OCI-M2 (cell line): ENCODE measurements around the gene ATP5ME.
"Not testable (repeated sequence)": the region's sequence is repeated elsewhere in the genome, so short reads cannot be mapped to it uniquely, and the experiment has no call there.

Experiments
- DNase-seq: peaks from one replicate; lab custom pipeline; 2025; ENCODE audit not compliant: unreplicated experiment; lab: John Stamatoyannopoulos, UW

Gene ATP5ME, protein sequence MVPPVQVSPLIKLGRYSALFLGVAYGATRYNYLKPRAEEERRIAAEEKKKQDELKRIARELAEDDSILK

DNA sequence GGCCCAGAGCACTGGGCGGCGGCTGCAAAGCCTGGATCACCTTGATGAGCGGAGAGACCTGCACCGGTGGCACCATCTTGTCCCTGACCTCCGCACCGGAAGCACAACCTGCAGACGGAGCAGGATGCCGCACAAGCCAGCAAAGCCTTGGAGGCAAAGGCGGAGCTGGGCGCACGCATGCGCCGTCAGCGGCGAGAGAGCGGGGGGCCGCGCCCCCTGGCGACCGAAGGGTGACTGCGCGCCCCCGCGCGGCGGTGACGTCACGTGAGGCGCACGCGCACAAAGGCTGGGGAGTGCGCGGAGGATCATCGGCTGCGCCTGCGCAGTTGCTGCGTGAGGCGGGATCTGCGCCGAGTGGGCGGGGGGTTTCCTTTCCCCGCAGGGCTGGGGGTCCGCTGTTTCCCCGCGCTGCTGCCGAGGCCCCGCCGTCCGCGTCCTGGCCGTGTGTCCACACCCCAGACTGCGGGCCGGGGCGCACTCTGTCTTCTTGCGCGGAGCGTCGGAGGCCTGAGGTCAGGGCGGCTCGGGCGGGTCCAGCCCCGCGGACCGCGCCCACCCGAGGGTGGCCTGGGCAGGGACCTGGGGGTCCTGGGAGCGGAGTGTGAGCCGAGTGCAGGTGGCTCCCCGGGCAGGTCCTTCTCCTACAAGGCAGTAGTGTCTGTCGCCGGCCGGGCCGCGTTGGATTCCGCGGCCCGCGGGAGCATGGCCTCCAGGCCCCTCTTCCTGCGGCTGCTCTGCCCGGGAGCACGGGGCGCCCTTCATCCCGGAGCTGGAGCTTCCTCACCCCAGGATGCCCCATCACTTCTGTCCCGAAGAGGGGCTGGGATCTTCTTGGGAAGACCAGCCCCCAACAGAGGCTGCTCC, at the start of gene ATP5ME, which contains the start of gene MYL5:
Gene ATP5ME, minus strand, starts transcription at position 105 of the 864 bp plus-strand sequence. Its CDS starts 29 bp downstream, at position 76.
Gene MYL5, plus strand, starts transcription at position 371 of the 864 bp plus-strand sequence. CDS start 3,485 bp downstream, outside the sequence.
- DNase-seq, result peak; percentile 31

DNA sequence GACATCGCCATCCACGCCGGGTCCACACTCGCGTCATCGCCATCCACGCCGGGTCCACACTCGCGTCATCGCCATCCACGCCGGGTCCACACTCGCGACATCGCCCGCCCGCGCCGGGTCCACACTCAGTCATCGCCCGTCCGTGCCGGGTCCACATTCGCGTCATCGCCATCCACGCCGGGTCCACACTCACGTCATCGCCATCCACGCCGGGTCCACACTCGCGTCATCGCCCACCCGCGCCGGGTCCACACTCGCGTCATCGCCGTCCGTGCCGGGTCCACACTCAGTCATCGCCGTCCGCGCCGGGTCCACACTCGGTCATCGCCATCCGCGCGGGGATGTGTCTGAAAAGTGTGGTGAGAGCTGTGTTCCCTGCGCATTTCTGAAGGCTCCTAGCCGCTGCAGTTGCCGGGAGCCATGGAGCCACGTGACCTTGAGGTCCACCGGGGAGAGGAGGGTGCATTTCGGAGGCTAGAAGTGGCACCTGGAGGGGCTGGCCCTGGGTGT, 48.8 kb upstream of the ATP5ME start:
- DNase-seq, result no peak

DNA sequence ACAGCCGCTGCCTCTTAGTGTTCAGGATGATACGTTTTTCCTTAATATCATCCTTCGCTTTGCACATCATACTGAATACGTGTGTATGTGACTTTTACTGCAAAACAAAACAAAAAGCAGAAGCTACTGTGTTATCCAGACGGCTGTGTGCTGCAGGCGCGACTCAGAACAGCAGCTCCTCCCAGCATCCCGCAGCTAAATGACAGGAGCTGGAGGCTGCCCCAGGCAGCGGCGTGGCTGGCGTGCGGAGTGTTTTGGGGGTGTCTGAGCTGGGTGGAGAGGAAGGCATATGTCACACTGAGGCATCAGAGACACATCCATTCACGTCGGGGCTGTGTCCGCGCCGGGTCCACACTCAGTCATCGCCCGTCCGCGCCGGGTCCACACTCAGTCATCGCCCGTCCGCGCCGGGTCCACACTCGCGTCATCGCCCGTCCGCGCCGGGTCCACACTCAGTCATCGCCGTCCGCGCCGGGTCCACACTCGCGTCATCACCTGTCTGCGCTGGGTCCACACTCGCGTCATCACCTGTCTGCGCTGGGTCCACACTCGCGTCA, 48.2 kb upstream of the ATP5ME start:
- DNase-seq, result no peak

DNA sequence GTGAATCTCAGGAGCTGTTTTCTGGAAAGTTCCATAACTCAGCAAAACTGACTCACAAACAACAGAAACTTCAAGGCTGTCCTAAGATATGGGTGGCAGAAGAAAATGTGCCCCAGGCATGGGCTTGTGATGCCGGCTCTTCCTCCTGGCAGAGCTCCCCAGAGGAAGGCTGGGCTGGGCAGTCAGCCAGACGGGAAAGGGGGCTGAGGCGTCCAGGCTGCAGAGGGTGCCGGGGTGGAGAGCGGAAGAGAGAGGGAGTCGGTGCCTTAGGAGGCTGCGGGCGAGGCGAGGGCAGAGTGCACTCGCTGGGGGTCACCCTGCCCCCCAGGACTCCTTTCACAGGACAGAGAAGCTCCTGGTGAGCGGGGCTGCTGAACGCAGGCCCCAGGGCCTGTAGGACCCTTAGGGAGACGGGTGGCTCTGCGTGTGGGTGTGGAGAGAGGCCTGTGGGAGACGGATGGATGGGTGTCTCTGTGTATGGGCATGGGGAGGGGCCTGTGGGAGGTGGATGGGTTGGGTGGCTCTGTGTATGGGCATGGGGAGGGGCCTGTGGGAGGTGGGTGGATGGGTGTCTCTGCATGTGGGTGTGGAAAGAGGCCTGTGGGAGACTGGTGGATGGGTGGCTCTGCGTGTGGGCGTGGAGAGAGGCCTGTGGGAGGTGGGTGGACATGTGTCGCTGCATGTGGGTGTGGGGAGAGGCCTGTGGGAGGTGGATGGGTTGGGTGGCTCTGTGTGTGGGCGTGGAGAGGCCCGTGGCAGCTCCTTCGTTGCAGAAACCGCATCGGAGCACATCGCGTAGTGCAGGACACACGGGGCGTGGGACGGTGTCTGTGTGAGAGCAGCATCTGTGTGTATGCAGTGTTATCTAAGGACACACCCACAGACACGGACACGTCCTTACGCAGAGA, 47.4 kb upstream of the ATP5ME start:
- DNase-seq, result no peak

DNA sequence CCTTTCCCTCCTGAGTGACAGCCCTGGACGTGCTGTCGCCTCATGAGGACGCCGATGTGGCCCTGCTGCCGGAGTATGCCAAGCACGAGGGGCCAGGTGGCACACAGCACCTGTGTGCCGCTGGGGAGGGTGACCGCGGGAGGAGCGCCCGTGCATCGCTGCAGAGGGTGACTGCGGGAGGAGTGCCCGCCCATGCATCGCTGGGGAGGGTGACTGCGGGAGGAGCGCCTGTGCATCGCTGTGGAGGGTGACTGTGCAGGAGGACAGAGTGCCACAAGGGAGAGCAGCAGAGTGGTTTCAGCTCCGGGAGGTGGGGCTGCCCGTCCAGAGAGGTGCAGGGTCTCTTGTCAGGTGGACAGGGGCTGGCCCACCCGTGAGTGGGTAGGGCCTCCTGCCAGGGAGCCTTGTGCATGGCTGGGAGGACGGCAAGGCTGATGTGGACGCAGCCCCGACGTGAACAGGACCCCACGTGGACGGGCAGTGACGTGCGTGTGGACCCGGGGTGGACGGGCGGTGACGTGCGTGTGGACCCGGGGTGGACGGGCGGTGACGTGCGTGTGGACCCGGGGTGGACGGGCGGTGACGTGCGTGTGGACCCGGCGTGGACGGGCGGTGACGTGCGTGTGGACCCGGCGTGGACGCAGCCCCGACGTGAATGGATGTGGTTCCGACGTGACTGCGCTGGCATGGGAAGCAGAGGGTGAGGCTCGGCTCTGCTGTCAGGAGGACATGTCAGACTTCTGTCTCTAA, 46.2 kb upstream of the ATP5ME start:
- DNase-seq, result no peak

DNA sequence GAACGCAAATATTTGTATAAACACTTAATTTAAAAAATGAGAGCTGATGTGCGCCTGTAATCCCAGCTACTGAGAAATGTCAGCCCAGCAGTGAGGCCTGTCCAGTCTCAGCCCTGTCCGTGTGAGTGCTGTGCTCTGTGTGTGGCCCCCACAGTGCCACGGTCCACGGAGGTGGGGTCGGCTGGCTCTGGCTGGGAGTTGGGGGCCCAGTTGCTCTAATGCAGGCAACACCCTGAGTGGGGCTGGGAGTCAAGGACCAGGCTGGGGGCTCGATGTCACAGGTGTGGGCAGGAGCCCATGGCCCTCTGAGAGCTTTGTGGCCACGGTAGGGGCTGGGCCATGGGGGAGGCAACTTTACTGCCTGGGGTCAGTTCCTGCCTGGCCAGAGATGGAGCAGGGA, 44.4 kb upstream of the ATP5ME start:
- no peak for DNase-seq

DNA sequence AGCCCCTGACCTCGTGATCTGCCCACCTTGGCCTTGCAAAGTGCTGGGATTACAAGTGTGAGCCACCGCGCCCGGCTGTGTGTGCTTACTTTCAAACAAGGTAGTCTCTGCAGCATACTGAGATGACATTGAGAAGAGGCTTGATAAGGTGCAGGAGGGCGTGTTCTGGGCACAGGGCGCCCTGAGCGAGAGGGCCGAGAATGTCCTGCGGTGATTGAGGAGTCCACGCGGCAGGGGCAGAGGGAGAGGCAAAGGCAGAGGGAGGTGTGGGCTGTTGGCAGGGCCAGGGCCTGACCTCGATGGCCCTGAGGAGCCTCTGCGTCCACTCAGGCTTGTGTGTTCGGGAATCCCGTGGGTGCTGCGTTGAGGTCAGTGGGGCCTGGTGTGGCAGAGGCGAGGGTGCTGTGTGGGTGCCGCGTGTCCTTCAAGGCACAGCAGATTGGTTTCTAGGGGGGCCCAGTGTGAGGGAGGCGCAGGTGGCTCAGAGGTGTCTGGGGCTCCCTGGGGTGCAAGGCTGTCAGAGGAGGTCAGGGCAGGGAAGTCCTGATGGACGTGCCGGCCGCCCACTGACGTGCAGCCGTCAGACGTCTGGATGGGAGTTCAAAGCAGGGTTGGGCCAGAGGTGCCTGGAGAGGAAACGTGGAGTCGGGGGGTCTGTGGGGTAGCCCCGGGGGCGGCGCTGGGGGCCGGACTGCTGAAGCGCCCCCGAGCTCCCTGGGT, 43.7 kb upstream of the ATP5ME start:
- no peak for DNase-seq

DNA sequence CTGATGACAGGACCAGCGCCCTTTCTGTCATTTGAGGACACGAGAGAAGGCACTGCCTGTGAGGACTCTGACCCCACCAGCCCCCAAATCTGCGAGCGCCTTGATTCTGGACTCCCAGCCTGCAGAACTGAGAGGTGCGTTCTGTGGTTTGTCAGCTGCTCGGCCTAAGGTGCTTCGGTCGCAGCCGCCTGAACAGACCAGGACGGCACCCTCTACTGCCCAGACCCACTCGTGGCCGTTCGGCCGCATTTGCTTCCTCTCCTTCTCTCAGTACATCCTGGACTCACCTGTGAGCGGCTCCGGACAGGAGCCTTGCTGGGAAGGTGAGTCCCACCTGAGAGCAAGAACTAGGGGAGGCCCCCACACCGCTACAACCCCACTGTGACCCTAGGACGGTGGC, 40.0 kb upstream of the ATP5ME start:
- DNase-seq, result no peak

DNA sequence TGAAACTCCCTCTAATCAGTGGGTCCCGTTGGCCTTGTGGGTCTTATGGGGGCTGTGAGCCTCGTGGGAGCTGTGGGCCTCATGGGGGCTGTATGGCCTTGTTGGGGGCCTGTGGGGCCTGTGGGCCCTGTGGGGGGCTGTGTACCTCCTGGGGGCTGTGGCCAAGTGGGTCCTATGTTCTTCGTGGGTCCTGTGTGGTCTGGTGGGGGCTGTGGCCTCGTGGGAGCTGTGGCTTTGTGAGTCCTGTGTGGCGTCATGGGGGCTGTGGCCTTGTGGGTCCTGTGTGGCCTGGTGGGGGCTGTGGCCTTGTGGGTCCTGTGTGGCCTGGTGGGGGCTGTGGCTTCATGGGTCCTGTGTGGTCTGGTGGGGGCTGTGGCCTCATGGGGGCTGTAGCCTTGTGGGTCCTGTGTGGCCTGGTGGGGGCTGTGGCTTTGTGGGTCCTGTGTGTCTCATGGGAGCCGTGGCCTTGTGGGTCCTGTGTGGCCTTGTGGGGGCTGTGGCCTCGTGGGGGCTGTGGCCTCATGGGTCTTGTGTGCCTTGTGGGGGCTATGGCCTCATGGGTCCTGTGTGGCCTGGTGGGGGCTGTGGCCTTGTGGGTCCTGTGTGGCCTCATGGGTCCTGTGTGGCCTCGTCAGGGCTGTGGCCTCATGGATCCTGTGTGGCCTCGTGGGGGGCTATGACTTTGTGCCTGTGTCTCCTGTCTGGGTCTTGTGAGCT, 39.0 kb upstream of the ATP5ME start:
- DNase-seq, result no peak

DNA sequence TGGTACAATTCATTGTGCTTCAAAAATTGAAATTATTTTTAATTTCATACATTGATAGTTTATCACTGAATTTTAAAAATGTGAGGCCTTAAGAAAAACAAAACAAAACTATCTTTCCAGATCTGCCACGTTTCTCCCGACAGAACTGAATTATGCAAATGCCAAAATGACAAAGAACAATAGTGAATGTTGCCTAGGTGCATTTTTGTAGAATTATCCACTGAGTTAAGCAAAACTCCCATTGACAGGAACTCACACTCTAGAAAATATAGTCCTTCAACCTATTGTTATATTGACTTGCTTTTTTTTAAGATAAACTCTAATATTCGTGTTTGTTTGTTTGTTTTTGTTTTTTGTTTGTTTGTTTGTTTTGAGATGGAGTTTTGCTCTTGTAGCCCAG, 38.0 kb upstream of the ATP5ME start:
- no peak for DNase-seq

DNA sequence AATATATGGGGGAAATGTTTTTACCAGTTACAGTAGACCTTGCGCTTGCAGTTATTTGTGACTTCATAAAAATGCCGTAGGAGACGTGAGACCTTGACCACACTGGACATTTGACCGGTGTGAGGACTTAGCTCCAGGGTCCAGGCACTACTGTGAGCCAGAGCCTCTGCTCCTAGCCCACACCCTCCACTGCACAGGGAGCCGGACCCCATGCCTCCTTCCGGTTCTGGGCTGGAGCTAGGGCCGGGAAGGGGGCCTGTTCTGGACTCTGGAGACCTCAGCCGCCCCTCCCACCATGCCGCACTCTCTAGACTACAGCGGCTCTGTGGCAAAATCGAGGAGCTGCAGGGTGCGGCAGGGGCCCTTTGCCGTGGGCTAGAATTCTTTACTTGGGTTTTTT, 36.8 kb upstream of the ATP5ME start:
- no peak for DNase-seq

DNA sequence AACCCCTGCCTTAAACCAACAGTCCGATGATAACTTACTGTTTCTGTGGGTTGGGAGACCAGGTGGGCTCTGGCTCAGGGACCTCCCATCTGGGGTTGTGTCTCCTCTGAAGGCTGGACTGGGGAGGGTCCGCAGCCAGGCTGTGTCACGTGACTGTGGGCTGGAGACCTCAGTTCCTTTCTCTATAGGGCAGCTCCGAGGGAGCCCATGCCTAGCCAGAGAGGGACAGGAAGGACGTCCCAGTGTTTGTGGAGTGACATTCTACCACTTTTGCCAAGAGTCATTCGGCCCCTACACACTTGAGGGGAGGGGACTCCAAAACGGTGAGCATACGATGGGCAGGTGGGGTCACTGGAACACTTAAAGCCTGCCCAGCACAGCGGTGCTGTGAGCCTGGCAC, 36.0 kb upstream of the ATP5ME start:
- no peak for DNase-seq

DNA sequence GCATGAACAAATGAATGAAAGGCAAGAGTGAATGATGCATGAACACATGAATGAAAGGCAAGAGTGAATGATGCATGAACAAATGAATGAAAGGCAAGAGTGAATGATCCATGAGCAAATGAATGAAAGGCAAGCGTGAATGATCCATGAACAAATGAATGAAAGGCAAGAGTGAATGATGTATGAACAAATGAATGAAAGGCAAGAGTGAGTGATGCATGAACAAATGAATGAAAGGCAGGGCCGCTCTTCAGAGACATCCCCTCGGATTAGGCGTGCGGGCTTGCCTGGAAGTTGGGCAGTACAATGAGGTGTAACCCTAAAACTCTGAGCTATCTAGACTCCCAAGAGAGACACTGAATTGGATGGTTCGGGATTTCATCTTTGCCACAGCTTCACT, 35.3 kb upstream of the ATP5ME start:
- DNase-seq, result no peak

DNA sequence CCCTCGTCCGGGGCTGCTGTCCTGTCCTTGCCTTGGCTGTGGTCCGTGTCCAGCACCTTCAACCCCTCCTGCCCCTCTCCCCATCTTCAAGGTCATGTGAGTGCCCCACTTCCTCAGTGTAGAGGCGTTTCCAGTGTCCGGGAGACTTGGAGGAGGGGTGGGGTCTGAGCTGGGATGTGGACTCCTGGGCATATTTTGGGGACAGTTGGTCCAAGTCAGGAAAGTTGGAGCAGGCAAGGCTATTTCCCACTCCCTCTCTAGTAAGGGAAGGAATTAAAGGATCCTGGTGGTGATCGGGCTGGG, 34.5 kb upstream of the ATP5ME start:
- no peak for DNase-seq

DNA sequence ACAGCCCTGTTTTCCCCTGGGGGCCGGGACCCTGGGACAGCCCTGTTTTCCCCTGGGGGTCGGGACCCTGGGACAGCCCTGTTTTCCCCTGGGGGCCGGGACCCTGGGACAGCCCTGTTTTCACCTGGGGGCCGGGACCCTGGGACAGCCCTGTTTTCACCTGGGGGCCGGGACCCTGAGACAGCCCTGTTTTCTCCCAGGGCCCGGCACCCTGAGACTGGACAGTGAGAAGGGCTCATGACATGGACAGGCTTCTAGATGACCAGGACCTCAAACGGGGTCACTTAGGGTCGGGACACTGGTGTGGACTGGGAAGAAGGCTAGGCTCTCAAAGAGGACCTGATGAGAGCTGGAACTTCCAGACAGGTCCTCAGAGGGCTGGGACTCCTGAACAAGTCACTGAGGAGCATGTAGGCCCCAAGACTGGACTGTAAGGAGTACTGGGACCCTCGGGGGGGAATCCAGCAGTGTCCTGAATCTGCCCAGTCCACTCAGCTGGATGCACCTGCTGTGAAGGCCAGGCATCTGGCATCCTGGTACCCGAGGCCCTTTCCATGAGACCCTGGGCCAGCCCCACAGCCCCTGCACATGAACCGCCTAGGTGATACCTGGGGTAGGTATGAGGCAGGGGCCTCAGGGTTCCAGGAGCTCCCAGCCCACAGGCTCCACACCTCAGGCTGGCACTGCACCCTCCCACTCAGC, 34.0 kb upstream of the ATP5ME start:
- no peak for DNase-seq

DNA sequence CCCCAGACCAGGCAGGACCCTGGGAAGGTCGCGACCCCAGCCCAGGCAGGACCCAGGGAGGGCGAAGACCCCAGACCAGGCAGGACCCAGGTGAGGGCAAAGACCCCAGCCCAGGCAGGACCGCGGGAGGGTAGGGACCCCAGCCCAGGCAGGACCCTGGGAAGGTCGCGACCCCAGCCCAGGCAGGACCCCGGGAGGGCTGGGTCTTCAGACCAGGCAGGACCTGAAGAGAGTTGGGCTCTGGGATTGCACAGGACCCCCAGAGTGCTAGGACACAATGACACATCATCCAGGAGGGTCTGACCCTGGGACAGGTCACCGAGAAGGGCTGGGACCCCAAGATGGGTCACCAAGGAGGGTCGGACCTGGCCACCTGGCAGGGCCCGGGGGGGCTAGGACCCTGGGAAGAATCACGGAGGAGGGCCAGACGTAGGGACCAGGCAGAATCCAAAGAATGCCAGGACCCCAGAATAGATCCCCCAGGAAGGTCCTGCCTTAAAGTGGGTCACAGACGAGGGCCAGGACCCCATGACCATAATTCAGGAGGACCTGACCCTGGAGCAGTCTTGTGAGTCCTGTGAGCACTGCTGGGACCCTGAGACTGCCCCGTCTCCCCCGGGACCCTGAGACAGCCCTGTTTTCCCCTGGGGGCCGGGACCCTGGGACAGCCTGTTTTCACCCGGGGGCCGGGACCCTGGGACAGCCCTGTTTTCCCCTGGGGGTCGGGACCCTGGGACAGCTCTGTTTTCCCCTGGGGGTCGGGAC, 32.9 kb upstream of the ATP5ME start:
- DNase-seq, result no peak

DNA sequence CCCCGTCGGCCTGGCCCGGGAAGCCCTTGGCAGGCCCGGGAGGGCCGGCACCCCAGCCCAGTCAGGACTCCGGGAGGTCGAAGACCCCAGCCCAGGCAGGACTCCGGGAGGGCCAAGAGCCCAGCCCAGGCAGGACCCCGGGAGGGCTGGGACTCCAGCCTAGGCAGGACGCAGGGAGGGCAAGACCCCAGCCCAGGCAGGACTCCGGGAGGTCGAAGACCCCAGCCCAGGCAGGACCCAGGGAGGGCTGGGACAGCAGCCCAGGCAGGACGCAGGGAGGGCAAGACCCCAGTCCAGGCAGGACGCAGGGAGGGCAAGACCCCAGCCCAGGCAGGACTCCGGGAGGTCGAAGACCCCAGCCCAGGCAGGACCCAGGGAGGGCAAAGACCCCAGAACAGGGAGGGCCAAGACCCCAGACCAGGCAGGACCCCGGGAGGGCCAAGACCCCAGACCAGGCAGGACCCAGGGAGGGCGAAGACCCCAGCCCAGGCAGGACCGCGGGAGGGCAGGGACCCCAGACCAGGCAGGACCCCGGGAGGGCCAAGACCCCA, 32.1 kb upstream of the ATP5ME start:
- DNase-seq, result not testable (repeated sequence)
